OCI-LY7 (cell line): ENCODE data around the gene CCDC51. TPM values are rescaled to one million over a fixed set of nuclear protein-coding genes. Genes with fewer than 3 reads are reported as not detected.

Experiments
- BruUV-seq: library from RNA; stranded (reverse); fragments of 400-500 nt; replicated peaks from 2 replicates; lab custom pipeline; 2021; lab: Mats Ljungman, UMichigan
- CTCF ChIA-PET: fragments of 300-600 bp; sonication (Branson Sonifier 250); formaldehyde crosslinking; loops from one replicate; lab custom pipeline; 2022; ENCODE audit warnings: antibody characterized with exemption; ENCODE audit not compliant: unreplicated experiment; lab: Charles Lee
- POLR2A ChIA-PET: fragments of 300-600 bp; sonication (Branson Sonifier 250); formaldehyde crosslinking; loops from one replicate; lab custom pipeline; 2022; ENCODE audit warnings: antibody characterized with exemption; lab: Charles Lee
- DNase-seq: peaks from one replicate; pipeline ENCODE4 v3.0.0-alpha.2; 2015; ENCODE audit warnings: low spot score
- H2AFZ ChIP-seq: fragments of 200-600 bp; sonication (generic), shearing (Covaris generic); 2 replicates; pipeline ENCODE4 v1.6.1; 2014; ENCODE audit warnings: mild to moderate bottlenecking, antibody characterized with exemption, low read length, moderate library complexity
- H3K27ac ChIP-seq: fragments of 200-600 bp; sonication (generic); 2 replicates; pipeline ENCODE4 v1.5.1; 2014; ENCODE audit warnings: mixed run types, low read depth, mild to moderate bottlenecking, moderate library complexity, low read length, inconsistent platforms; ENCODE audit not compliant: poor library complexity, severe bottlenecking
- H3K36me3 ChIP-seq: fragments of 200-600 bp; sonication (generic); 2 replicates; pipeline ENCODE4 v1.6.1; 2014; ENCODE audit warnings: mild to moderate bottlenecking, antibody characterized with exemption, low read length, moderate library complexity, mixed read lengths; ENCODE audit not compliant: insufficient read depth
- H3K4me1 ChIP-seq: fragments of 200-600 bp; sonication (generic); 2 replicates; pipeline ENCODE4 v1.5.1; 2014; ENCODE audit warnings: mild to moderate bottlenecking, low read length; ENCODE audit not compliant: insufficient read depth, poor library complexity, severe bottlenecking
- H3K4me2 ChIP-seq: fragments of 200-600 bp; sonication (generic); 2 replicates; pipeline ENCODE4 v1.6.1; 2014; ENCODE audit warnings: mild to moderate bottlenecking, low read length
- H3K4me3 ChIP-seq: fragments of 200-600 bp; sonication (generic); 2 replicates; pipeline ENCODE4 v1.5.1; 2014; ENCODE audit warnings: mild to moderate bottlenecking, low read depth, low read length; ENCODE audit not compliant: poor library complexity, severe bottlenecking
- H3K79me2 ChIP-seq: fragments of 200-600 bp; sonication (generic); 2 replicates; pipeline ENCODE4 v1.6.1; 2016; ENCODE audit warnings: low read depth, mild to moderate bottlenecking, low read length, moderate library complexity, mixed read lengths; ENCODE audit not compliant: insufficient read depth
- H3K9me2 ChIP-seq: fragments of 200-600 bp; sonication (generic); 2 replicates; pipeline ENCODE4 v1.6.1; 2016; ENCODE audit warnings: mild to moderate bottlenecking, low read length, mixed read lengths; ENCODE audit not compliant: insufficient read depth
- H3K9me3 ChIP-seq: fragments of 200-600 bp; sonication (generic); 2 replicates; pipeline ENCODE4 v1.6.1; 2014; ENCODE audit warnings: mild to moderate bottlenecking, mixed run types, low read length, mixed read lengths
- H4K20me1 ChIP-seq: fragments of 200-600 bp; sonication (generic); 2 replicates; pipeline ENCODE4 v1.6.1; 2014; ENCODE audit warnings: mild to moderate bottlenecking, antibody characterized with exemption, low read length, moderate library complexity, mixed read lengths; ENCODE audit not compliant: insufficient read depth
- EZH2phosphoT487 ChIP-seq: fragments of 200-600 bp; sonication (generic); IDR thresholded peaks from 2 replicates; pipeline ENCODE4 v1.6.1; 2018; ENCODE audit warnings: low read depth, borderline replicate concordance, mild to moderate bottlenecking, mixed run types, antibody characterized with exemption, low read length, moderate library complexity, mixed read lengths
- intact Hi-C: fragments of 100-400 bp; cut with micrococcal nuclease; formaldehyde crosslinking; loops from one replicate; pipeline ENCODE4 v1.10.0; 2022; ENCODE audit not compliant: unreplicated experiment
- total RNA-seq, 2 experiments: library from RNA; depleted of rRNA in 1 of 2; stranded (reverse); fragments of >200 nt in 1 of 2; shearing (Covaris generic) in 1 of 2; gene quantifications; 2 replicates each; pipeline ENCODE4 v1.2.3, GENCODE V29; 2014 to 2022
- TF ChIP-seq, protein P1 (sequence below): fragments of 200-600 bp; sonication (generic); conservative IDR thresholded peaks from 2 replicates; pipeline ENCODE4 v1.5.1; 2014; ENCODE audit warnings: mild to moderate bottlenecking, antibody characterized with exemption, low read length, moderate library complexity, mixed read lengths

The CCDC51 gene
- total RNA-seq, 2 experiments from 2014 or later: 23.0 to 24.9 TPM

DNA sequence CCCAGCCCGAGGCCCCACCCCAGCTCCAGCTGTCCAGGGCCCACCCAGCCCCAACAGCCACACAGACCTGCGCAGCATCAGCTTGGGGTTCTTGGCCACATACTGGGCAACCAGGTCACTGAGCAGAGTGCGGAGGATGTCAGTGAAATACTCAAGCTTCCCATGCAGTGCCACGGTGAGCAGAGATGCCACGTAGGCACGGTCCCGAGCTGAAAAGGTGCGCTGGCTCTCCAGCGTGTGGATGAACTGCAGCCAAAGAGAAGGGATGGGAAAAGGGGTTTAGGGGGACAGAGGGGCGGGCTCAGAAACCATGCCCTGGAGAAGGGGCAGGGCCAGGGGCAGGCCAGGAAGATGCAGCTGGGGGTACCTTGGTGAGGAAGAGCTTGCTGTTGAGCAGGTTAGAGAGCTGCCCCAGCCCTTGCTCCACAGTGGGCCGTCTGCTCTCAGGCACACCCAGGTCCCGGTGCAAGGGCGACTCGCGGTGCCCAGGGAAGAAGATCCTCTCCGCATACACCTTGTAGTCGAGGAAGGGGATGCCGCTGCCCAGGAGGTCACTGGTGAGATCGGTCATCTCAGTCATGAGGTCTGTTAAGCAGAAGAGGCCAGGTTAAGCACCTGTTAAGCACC is 27.4 kb downstream of the CCDC51 start:
- peaks cover 6% of the 10 kb centered on the region for H3K4me1 ChIP-seq
- TF ChIP-seq, protein P1, sequence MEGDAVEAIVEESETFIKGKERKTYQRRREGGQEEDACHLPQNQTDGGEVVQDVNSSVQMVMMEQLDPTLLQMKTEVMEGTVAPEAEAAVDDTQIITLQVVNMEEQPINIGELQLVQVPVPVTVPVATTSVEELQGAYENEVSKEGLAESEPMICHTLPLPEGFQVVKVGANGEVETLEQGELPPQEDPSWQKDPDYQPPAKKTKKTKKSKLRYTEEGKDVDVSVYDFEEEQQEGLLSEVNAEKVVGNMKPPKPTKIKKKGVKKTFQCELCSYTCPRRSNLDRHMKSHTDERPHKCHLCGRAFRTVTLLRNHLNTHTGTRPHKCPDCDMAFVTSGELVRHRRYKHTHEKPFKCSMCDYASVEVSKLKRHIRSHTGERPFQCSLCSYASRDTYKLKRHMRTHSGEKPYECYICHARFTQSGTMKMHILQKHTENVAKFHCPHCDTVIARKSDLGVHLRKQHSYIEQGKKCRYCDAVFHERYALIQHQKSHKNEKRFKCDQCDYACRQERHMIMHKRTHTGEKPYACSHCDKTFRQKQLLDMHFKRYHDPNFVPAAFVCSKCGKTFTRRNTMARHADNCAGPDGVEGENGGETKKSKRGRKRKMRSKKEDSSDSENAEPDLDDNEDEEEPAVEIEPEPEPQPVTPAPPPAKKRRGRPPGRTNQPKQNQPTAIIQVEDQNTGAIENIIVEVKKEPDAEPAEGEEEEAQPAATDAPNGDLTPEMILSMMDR: no peak
- no peak for TF ChIP-seq EZH2phosphoT487
- H3K9me2 ChIP-seq: no peaks in the 10 kb centered on the region
- intact Hi-C loops: no loop called here
- H2AFZ ChIP-seq: no peak overlapping the region
- no TSS peak for BruUV-seq
- POLR2A ChIA-PET: no interaction called here
- H3K27ac ChIP-seq: no peak overlapping the region
- DNase-seq: no peak
- H4K20me1 ChIP-seq: no peaks in the 10 kb centered on the region
- no peak overlapping the region for H3K4me2 ChIP-seq
- no peaks in the 10 kb centered on the region for H3K79me2 ChIP-seq
- no peak overlapping the region for H3K4me3 ChIP-seq
- no peaks in the 10 kb centered on the region for H3K36me3 ChIP-seq
- CTCF ChIA-PET: no interaction called here
- no peaks in the 10 kb centered on the region for H3K9me3 ChIP-seq

DNA sequence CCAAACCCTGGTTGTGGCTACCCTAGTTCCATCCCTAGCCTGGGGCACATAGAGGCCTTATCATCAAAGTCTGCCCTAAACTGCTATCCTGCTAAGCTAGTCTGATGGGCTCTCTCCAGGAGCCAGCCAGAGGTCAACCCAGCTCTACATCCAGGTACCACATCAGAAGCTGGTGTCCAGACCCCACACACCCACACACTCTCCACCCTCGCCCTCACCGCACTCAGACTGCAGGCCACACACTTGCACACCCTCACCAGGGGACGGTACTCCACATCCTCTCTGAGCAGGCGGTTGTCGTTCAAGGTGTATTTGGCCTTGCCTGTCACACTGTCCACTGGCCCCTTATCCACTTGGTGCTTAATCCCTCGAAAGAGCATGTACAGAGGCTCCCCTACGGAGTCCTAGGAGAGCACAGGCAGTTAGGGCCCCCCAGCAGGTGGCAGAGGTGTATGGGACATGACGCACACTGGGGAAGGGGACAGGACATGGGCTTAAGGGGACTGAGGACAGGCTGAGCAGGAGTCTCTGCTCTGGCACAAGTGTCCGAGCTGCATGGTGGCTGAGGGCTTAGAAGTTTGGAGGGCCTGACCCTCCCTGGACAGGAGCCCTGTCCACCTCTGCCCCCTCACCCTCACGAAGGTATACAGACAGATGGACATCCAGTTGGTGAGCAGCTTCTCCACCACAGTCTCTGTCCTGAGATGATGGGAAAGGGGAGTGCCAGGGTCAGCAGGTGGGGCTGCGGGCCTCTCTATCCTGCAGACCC is 28.1 kb downstream of the CCDC51 start:
- Histone ChIP-seq H2AFZ (no peak overlapping the region), H3K79me2 (no peaks in the 10 kb centered on the region), H3K36me3 (no peaks in the 10 kb centered on the region), H3K9me2 (no peaks in the 10 kb centered on the region), H3K4me2 (no peak overlapping the region), H3K9me3 (no peaks in the 10 kb centered on the region), H3K27ac (no peak overlapping the region), H3K4me3 (no peak overlapping the region), H3K4me1 (peaks cover 6% of the 10 kb centered on the region), H4K20me1 (no peaks in the 10 kb centered on the region)
- no peak for DNase-seq
- CTCF ChIA-PET: interaction anchor here (0.9 kb wide), 1 partner anchor 11 kb away, joined by 3 read pairs; no protein-coding TSS in a partner anchor
- TF ChIP-seq, protein P1: no peak
- no peak for TF ChIP-seq EZH2phosphoT487
- intact Hi-C loops: no loop called here
- BruUV-seq: no TSS peak
- POLR2A ChIA-PET: interaction anchor here (0.5 kb wide), 1 partner anchor 60 kb away, joined by 3 read pairs; no protein-coding TSS in a partner anchor
